GM12878 (cell line): Measurements from ENCODE around the gene ANKRD55. TPM values are rescaled to one million over a fixed set of nuclear protein-coding genes. Genes with fewer than 3 reads are reported as not detected.

Experiments used
- GATAD2B ChIP-seq: fragments of 450-650 bp; conservative IDR thresholded peaks from 2 replicates; pipeline ENCODE4 v1.6.1; 2017; ENCODE audit warnings: low read depth, mild to moderate bottlenecking, moderate library complexity
- HCFC1 ChIP-seq: fragments of 150-350 bp; IDR thresholded peaks from 2 replicates; pipeline ENCODE4 v1.6.1; 2014; ENCODE audit warnings: low read length
- HDAC2 ChIP-seq: fragments of 200-600 bp; sonication (generic); IDR thresholded peaks from 2 replicates; pipeline ENCODE4 v1.6.1; 2017
- IKZF2 ChIP-seq, 2 experiments: fragments of 450-650 bp; IDR thresholded peaks; 2 replicates each; pipeline ENCODE4 v1.6.1; 2017; ENCODE audit warnings: mild to moderate bottlenecking in 2 of 2, moderate library complexity in 2 of 2
- LARP7 ChIP-seq: fragments of 450-650 bp; IDR thresholded peaks from 2 replicates; pipeline ENCODE4 v1.6.1; 2017; ENCODE audit warnings: mild to moderate bottlenecking
- MTA3 ChIP-seq: IDR thresholded peaks from 2 replicates; pipeline ENCODE4 v1.6.1; 2012; ENCODE audit warnings: low read length, inconsistent platforms, borderline replicate concordance
- NBN ChIP-seq: fragments of 450-650 bp; IDR thresholded peaks from 2 replicates; pipeline ENCODE4 v1.6.1; 2016
- NR2F1 ChIP-seq: fragments of 450-650 bp; conservative IDR thresholded peaks from 2 replicates; pipeline ENCODE4 v1.6.1; 2017; ENCODE audit warnings: mild to moderate bottlenecking
- PAX5 ChIP-seq: IDR thresholded peaks from 2 replicates; pipeline ENCODE4 v1.6.1; 2011; ENCODE audit warnings: low read depth, low read length, borderline replicate concordance
- RUNX3 ChIP-seq: IDR thresholded peaks from 2 replicates; pipeline ENCODE4 v1.6.1; 2012; ENCODE audit warnings: low read length, inconsistent platforms
- SMAD1 ChIP-seq: fragments of 450-650 bp; IDR thresholded peaks from 2 replicates; pipeline ENCODE4 v1.6.1; 2018; ENCODE audit warnings: mild to moderate bottlenecking, low read depth; ENCODE audit not compliant: partially characterized antibody
- SMARCA5 ChIP-seq: fragments of 450-650 bp; IDR thresholded peaks from 2 replicates; pipeline ENCODE4 v1.6.1; 2017; ENCODE audit warnings: mild to moderate bottlenecking
- SMC3 ChIP-seq: IDR thresholded peaks from 2 replicates; pipeline ENCODE4 v1.6.1; 2011; ENCODE audit warnings: low read length, improper control_type of control experiment, borderline replicate concordance
- SRF ChIP-seq, 2 experiments: IDR thresholded peaks; 2 replicates each; pipeline ENCODE4 v1.6.1; 2011; ENCODE audit warnings: low read depth in 2 of 2, low read length in 2 of 2, mild to moderate bottlenecking in 1 of 2, moderate library complexity in 1 of 2
- STAT1 ChIP-seq: fragments of 450-650 bp; conservative IDR thresholded peaks from 2 replicates; pipeline ENCODE4 v1.6.1; 2014; ENCODE audit warnings: antibody characterized with exemption, mild to moderate bottlenecking
- TARDBP ChIP-seq: IDR thresholded peaks from 2 replicates; pipeline ENCODE4 v1.6.1; 2016; ENCODE audit warnings: borderline replicate concordance
- TCF12 ChIP-seq: IDR thresholded peaks from 2 replicates; pipeline ENCODE4 v1.6.1; 2011; ENCODE audit warnings: low read depth, mild to moderate bottlenecking, low read length
- YY1 ChIP-seq: IDR thresholded peaks from 2 replicates; pipeline ENCODE4 v1.6.1; 2011; ENCODE audit warnings: low read depth, mild to moderate bottlenecking, low read length
- ZNF207 ChIP-seq: fragments of 450-650 bp; IDR thresholded peaks from 2 replicates; pipeline ENCODE4 v1.6.1; 2014; ENCODE audit warnings: antibody characterized with exemption, mild to moderate bottlenecking, borderline replicate concordance
- polyA plus RNA-seq, 11 experiments: library from polyadenylated mRNA; depleted of rRNA in 4 of 11; unstranded in 6 of 11; stranded (reverse) in 5 of 11; fragments of >200 nt; fragmentation: Nextera tagmentation in 4 of 11; fragmentation: Illumina TruSeq in 1 of 11; extraction: Ambion mirVana in 4 of 11; extraction: Trizol in 1 of 11; gene quantifications; 1 replicate in 1 of 11; 2 replicates in 10 of 11; pipeline versions ENCODE4 v1.2.1 to v1.2.3, GENCODE V29; 2011 to 2016; ENCODE audit warnings: inconsistent platforms in 2 of 11, missing spikeins in 2 of 11, low read depth in 1 of 11
- total RNA-seq, 4 experiments: library from RNA; depleted of rRNA in 3 of 4; stranded (reverse); fragments of >200 nt in 3 of 4; fragmentation: Illumina TruSeq in 1 of 4; extraction: Trizol in 1 of 4; gene quantifications; 2 replicates each; pipeline versions ENCODE4 v1.2.1 to v1.2.3, GENCODE V29; 2013 to 2021
- TF ChIP-seq, protein P1 (sequence below): fragments of 450-650 bp; IDR thresholded peaks from 2 replicates; pipeline ENCODE4 v1.6.1; 2017; ENCODE audit warnings: low read depth, mild to moderate bottlenecking, moderate library complexity
- TF ChIP-seq, protein P2 (sequence below): fragments of 450-650 bp; IDR thresholded peaks from 2 replicates; pipeline ENCODE4 v1.6.1; 2016; ENCODE audit warnings: mild to moderate bottlenecking
- TF ChIP-seq, protein P3 (sequence below): IDR thresholded peaks from 2 replicates; pipeline ENCODE4 v1.6.1; 2012; ENCODE audit warnings: mild to moderate bottlenecking, low read depth, low read length
- TF ChIP-seq, protein P4 (sequence below): IDR thresholded peaks from 2 replicates; pipeline ENCODE4 v1.6.1; 2012; ENCODE audit warnings: low read depth, low read length, improper control_type of control experiment

Gene ANKRD55
- total and polyA plus RNA-seq, 10 of the 15 experiments (the other 5 are each of a cell fraction or from before 2014, with no cell fraction given): 0.04 TPM; not detected in 9

DNA sequence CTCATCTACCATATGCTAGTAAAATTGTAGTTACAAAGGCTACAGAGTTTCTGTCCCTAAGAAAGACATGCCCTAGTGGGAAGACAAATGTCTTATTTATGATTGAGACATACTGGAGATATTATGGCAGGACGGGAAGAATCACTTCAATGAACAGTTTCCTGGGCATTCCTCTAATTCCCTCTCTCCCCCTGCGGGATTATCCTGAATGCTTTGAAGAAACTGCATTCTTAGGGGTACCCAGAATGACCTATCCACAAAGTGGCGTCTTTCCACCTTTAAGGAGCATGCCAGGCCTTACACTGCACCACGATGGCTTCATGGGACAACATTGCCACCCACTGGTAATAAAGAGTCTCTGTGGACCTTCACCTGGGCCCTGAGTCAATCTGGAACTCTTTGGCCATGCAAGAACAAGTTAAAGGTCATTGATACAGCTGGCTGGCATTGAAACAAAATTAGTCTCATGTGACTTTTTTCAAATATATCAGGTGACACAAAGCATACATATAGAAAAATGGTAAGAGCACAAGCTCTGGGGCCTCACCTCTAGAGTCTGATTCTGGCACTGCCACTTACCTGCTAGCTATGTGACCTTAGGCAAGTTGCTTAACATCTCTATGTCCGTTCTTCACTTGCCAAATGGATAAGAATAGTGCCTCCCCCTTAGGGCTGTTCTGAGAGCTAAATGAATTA, 32.0 kb downstream of the ANKRD55 start (continued):
- TF ChIP-seq GATAD2B (no peak), STAT1 (no peak; the same call in 1 of the 2 replicates), IKZF2 (IDR thresholded peaks at IDR 0.05) (peak; percentile 43 to 67; a peak in 3 of 4 replicates), HCFC1 (no peak), SRF (IDR thresholded peaks at IDR 0.05; ENCODE audit: low read depth in 2 of 2, low read length in 2 of 2) (no peak), HDAC2 (no peak), SMC3 (peak; percentile 96), ZNF207 (no peak), SMARCA5 (peak; percentile 63), TARDBP (no peak), MTA3 (no peak), PAX5 (0 out of 2 replicates have a peak, but pooled peaks have one; percentile 20), LARP7 (0 out of 2 replicates have a peak, but pooled peaks have one; percentile 20), TCF12 (0 out of 2 replicates have a peak, but pooled peaks have one; percentile 44), RUNX3 (0 out of 2 replicates have a peak, but pooled peaks have one; percentile 3), YY1 (peak; percentile 74), NBN (0 out of 2 replicates have a peak, but pooled peaks have one; percentile 16), NR2F1 (peak; percentile 94), SMAD1 (no peak)
- TF ChIP-seq, protein P1, sequence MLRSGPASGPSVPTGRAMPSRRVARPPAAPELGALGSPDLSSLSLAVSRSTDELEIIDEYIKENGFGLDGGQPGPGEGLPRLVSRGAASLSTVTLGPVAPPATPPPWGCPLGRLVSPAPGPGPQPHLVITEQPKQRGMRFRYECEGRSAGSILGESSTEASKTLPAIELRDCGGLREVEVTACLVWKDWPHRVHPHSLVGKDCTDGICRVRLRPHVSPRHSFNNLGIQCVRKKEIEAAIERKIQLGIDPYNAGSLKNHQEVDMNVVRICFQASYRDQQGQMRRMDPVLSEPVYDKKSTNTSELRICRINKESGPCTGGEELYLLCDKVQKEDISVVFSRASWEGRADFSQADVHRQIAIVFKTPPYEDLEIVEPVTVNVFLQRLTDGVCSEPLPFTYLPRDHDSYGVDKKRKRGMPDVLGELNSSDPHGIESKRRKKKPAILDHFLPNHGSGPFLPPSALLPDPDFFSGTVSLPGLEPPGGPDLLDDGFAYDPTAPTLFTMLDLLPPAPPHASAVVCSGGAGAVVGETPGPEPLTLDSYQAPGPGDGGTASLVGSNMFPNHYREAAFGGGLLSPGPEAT: 0 out of 2 replicates have a peak, but pooled peaks have one; percentile 26
- TF ChIP-seq, protein P2, sequence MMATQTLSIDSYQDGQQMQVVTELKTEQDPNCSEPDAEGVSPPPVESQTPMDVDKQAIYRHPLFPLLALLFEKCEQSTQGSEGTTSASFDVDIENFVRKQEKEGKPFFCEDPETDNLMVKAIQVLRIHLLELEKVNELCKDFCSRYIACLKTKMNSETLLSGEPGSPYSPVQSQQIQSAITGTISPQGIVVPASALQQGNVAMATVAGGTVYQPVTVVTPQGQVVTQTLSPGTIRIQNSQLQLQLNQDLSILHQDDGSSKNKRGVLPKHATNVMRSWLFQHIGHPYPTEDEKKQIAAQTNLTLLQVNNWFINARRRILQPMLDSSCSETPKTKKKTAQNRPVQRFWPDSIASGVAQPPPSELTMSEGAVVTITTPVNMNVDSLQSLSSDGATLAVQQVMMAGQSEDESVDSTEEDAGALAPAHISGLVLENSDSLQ: no peak
- TF ChIP-seq, protein P3, sequence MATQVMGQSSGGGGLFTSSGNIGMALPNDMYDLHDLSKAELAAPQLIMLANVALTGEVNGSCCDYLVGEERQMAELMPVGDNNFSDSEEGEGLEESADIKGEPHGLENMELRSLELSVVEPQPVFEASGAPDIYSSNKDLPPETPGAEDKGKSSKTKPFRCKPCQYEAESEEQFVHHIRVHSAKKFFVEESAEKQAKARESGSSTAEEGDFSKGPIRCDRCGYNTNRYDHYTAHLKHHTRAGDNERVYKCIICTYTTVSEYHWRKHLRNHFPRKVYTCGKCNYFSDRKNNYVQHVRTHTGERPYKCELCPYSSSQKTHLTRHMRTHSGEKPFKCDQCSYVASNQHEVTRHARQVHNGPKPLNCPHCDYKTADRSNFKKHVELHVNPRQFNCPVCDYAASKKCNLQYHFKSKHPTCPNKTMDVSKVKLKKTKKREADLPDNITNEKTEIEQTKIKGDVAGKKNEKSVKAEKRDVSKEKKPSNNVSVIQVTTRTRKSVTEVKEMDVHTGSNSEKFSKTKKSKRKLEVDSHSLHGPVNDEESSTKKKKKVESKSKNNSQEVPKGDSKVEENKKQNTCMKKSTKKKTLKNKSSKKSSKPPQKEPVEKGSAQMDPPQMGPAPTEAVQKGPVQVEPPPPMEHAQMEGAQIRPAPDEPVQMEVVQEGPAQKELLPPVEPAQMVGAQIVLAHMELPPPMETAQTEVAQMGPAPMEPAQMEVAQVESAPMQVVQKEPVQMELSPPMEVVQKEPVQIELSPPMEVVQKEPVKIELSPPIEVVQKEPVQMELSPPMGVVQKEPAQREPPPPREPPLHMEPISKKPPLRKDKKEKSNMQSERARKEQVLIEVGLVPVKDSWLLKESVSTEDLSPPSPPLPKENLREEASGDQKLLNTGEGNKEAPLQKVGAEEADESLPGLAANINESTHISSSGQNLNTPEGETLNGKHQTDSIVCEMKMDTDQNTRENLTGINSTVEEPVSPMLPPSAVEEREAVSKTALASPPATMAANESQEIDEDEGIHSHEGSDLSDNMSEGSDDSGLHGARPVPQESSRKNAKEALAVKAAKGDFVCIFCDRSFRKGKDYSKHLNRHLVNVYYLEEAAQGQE: no peak
- TF ChIP-seq, protein P4, sequence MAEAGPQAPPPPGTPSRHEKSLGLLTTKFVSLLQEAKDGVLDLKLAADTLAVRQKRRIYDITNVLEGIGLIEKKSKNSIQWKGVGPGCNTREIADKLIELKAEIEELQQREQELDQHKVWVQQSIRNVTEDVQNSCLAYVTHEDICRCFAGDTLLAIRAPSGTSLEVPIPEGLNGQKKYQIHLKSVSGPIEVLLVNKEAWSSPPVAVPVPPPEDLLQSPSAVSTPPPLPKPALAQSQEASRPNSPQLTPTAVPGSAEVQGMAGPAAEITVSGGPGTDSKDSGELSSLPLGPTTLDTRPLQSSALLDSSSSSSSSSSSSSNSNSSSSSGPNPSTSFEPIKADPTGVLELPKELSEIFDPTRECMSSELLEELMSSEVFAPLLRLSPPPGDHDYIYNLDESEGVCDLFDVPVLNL: 0 out of 2 replicates have a peak, but pooled peaks have one; percentile 18
